GM12873 (cell line): ENCODE data around the gene TRIM26.

Source experiments
- CTCF ChIP-seq: IDR thresholded peaks from 2 replicates; pipeline ENCODE4 v1.5.1; 2012; ENCODE audit warnings: low read depth, mild to moderate bottlenecking, moderate library complexity, low read length, control low read depth; ENCODE audit not compliant: insufficient read depth; ENCODE audit errors: missing control alignments

TRIM26 gene

GRCh38 chr6:30234356-30234755 is 21.1 kb upstream of the TRIM26 start:
- no peak for TF ChIP-seq CTCF

GRCh38 chr6:30231067-30231466 is 17.9 kb upstream of the TRIM26 start:
- TF ChIP-seq CTCF: no peak

- no peak for TF ChIP-seq CTCF
Measured at GRCh38 chr6:30227763-30228487, 14.7 kb upstream of the TRIM26 start.

GRCh38 chr6:30227242-30227722 is 14.1 kb upstream of the TRIM26 start:
- TF ChIP-seq CTCF: no peak

GRCh38 chr6:30223339-30223738 is 10.1 kb upstream of the TRIM26 start:
- no peak for TF ChIP-seq CTCF

GRCh38 chr6:30219244-30219643 is 6.0 kb upstream of the TRIM26 start:
- peak; percentile 92 for TF ChIP-seq CTCF

- TF ChIP-seq CTCF: no peak
Measured at GRCh38 chr6:30216096-30216495, 2.9 kb upstream of the TRIM26 start.

- TF ChIP-seq CTCF: no peak
Measured at GRCh38 chr6:30214657-30214982, 1.4 kb upstream of the TRIM26 start.
